Measurements from ENCODE around the gene ADAMTS17. TPM values are rescaled to one million over a fixed set of nuclear protein-coding genes. Genes with fewer than 3 reads are reported as not detected.

The ADAMTS17 gene
- total and polyA plus RNA-seq, 3 donors from 2014 or later, result 6.8 to 17.8 (median 12.4) TPM

GRCh38 chr15:99944131-99944530 is 397.6 kb downstream of the ADAMTS17 start:
- Histone ChIP-seq H3K4me3 (no peak overlapping the region), H3K27ac (no peak overlapping the region), H3K27me3 (no peaks in the 10 kb centered on the region), H3K36me3 (ENCODE audit: low read depth, missing control alignments) (no peaks in the 10 kb centered on the region), H3K9me3 (no peaks in the 10 kb centered on the region), H3K4me1 (no peaks in the 10 kb centered on the region)
- intact Hi-C loops (cut with DNase I; ENCODE audit: low total_unique reads), result no loop called here
- 83% methylated on average over 1 of the region's 1 CpG; no CpG with 5 or more reads in 1 of the 2 donors for WGBS, 2 donors
- DNase-seq, result no peak
- TF ChIP-seq POLR2A (IDR thresholded peaks at IDR 0.05), result no peak
- TF ChIP-seq CTCF (IDR thresholded peaks at IDR 0.05), result no peak

GRCh38 chr15:99943466-99943865 is 398.3 kb downstream of the ADAMTS17 start:
- intact Hi-C loops (cut with DNase I; ENCODE audit: low total_unique reads), result no loop called here

GRCh38 chr15:99932676-99933402 is 408.9 kb downstream of the ADAMTS17 start:
- intact Hi-C loops (cut with DNase I; ENCODE audit: low total_unique reads), result loop anchor here (5.0 kb wide), 1 partner anchor 404 kb away; no protein-coding TSS in a partner anchor

More at GRCh38 chr15:99943466-99943865, 398.3 kb downstream of the ADAMTS17 start:
- H3K9me3 ChIP-seq, result no peaks in the 10 kb centered on the region
- no peaks in the 10 kb centered on the region for H3K36me3 ChIP-seq (ENCODE audit: low read depth, missing control alignments)
- no peak for TF ChIP-seq CTCF (IDR thresholded peaks at IDR 0.05)
- TF ChIP-seq POLR2A (IDR thresholded peaks at IDR 0.05), result no peak
- H3K27me3 ChIP-seq, result no peaks in the 10 kb centered on the region
- H3K4me3 ChIP-seq, result no peak overlapping the region
- no peak for DNase-seq
- 96% methylated on average over 7 of the region's 7 CpGs for WGBS, 2 donors
- H3K4me1 ChIP-seq, result no peaks in the 10 kb centered on the region
- H3K27ac ChIP-seq, result no peak overlapping the region

GRCh38 chr15:99931703-99932603 is 409.8 kb downstream of the ADAMTS17 start:
- no peak for DNase-seq
- Histone ChIP-seq H3K9me3 (no peaks in the 10 kb centered on the region), H3K27ac (no peak overlapping the region), H3K4me1 (peaks cover 4% of the 10 kb centered on the region), H3K36me3 (ENCODE audit: low read depth, missing control alignments) (no peaks in the 10 kb centered on the region), H3K27me3 (no peaks in the 10 kb centered on the region), H3K4me3 (no peak overlapping the region)
- no peak for TF ChIP-seq CTCF (IDR thresholded peaks at IDR 0.05)
- TF ChIP-seq POLR2A (IDR thresholded peaks at IDR 0.05), result no peak
- WGBS, 2 donors, result 88 to 95% methylated on average over 9 to 13 of the region's 13 CpGs
- intact Hi-C loops (cut with DNase I; ENCODE audit: low total_unique reads), result loop anchor here (5.0 kb wide), 1 partner anchor 405 kb away; no protein-coding TSS in a partner anchor

More at GRCh38 chr15:99932676-99933402, 408.9 kb downstream of the ADAMTS17 start:
- no peaks in the 10 kb centered on the region for H3K27me3 ChIP-seq
- H3K36me3 ChIP-seq (ENCODE audit: low read depth, missing control alignments), result no peaks in the 10 kb centered on the region
- no peak for DNase-seq
- TF ChIP-seq CTCF (IDR thresholded peaks at IDR 0.05), result no peak
- TF ChIP-seq POLR2A (IDR thresholded peaks at IDR 0.05), result no peak
- no peak overlapping the region for H3K4me3 ChIP-seq
- no peaks in the 10 kb centered on the region for H3K9me3 ChIP-seq
- WGBS, 2 donors, result 90 to 91% methylated on average over 7 to 13 of the region's 13 CpGs
- H3K4me1 ChIP-seq, result peaks cover 4% of the 10 kb centered on the region
- no peak overlapping the region for H3K27ac ChIP-seq

Measured in testis (tissue), 3 donors.